GM21423 (cell line): ENCODE data around the gene GPC3.

Experiments
- ATAC-seq: cut with Tn5 transposase; IDR thresholded peaks from one replicate; pipeline ENCODE4 v1.9.1; 2021; ENCODE audit warnings: mild to moderate bottlenecking, moderate library complexity; ENCODE audit not compliant: unreplicated experiment

The GPC3 gene

GRCh38 chrX:133971586-133971985 is 13.8 kb downstream of the GPC3 start:
- no peak for ATAC-seq

GRCh38 chrX:133970076-133970475 is 15.3 kb downstream of the GPC3 start:
- no peak for ATAC-seq

- ATAC-seq: no peak
Observed at GRCh38 chrX:133969191-133969590, 16.2 kb downstream of the GPC3 start.

- no peak for ATAC-seq
Observed at GRCh38 chrX:133968109-133968508, 17.3 kb downstream of the GPC3 start.

GRCh38 chrX:133966199-133966598 is 19.2 kb downstream of the GPC3 start:
- ATAC-seq: no peak

- no peak for ATAC-seq
Observed at GRCh38 chrX:133965321-133965720, 20.1 kb downstream of the GPC3 start.

GRCh38 chrX:133961046-133961445 is 24.3 kb downstream of the GPC3 start:
- ATAC-seq: no peak

GRCh38 chrX:133959972-133960371 is 25.4 kb downstream of the GPC3 start:
- no peak for ATAC-seq

- no peak for ATAC-seq
Observed at GRCh38 chrX:133958997-133959688, 26.3 kb downstream of the GPC3 start.

- ATAC-seq: no peak
Observed at GRCh38 chrX:133956570-133957340, 28.6 kb downstream of the GPC3 start.

GRCh38 chrX:133953785-133954355 is 31.5 kb downstream of the GPC3 start:
- ATAC-seq: no peak

- ATAC-seq: no peak
Observed at GRCh38 chrX:133953078-133953477, 32.3 kb downstream of the GPC3 start.

GRCh38 chrX:133951098-133951497 is 34.3 kb downstream of the GPC3 start:
- ATAC-seq: no peak

- ATAC-seq: no peak
Observed at GRCh38 chrX:133950214-133950613, 35.2 kb downstream of the GPC3 start.

- ATAC-seq: no peak
Observed at GRCh38 chrX:133948895-133949294, 36.5 kb downstream of the GPC3 start.

- ATAC-seq: no peak
Observed at GRCh38 chrX:133947996-133948395, 37.4 kb downstream of the GPC3 start.

GRCh38 chrX:133947022-133947421 is 38.4 kb downstream of the GPC3 start:
- no peak for ATAC-seq

GRCh38 chrX:133943507-133943906 is 41.9 kb downstream of the GPC3 start:
- no peak for ATAC-seq

- ATAC-seq: no peak
Observed at GRCh38 chrX:133939655-133940302, 45.6 kb downstream of the GPC3 start.

GRCh38 chrX:133938530-133938929 is 46.9 kb downstream of the GPC3 start:
- no peak for ATAC-seq

- no peak for ATAC-seq
Observed at GRCh38 chrX:133937022-133937421, 48.4 kb downstream of the GPC3 start.

- ATAC-seq: no peak
Observed at GRCh38 chrX:133935076-133935475, 50.3 kb downstream of the GPC3 start.
